ENCODE measurements around the gene PDCL3.

PDCL3 gene

DNA sequence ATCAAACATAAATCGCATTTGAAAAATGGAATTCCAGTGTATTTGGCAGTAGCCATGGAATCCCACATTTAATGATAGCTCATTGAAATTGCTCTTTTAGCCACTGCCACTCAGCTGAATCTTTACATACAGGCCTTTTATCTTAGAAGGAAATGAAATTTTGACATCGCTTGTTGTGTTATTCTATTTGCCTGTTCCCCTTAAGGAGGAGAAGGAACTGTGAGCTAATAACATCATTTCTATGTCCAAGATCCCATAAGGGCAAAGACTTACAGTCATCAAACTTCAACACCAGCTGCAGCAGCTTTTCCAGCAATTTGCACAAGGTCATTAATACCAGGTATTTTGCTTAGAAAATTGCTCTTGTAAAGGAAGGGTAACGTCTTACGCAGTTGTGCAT is 6.0 kb upstream of the PDCL3 start:
- intact Hi-C loops (cut with DNase I), result no loop called here
- no peak for DNase-seq

DNA sequence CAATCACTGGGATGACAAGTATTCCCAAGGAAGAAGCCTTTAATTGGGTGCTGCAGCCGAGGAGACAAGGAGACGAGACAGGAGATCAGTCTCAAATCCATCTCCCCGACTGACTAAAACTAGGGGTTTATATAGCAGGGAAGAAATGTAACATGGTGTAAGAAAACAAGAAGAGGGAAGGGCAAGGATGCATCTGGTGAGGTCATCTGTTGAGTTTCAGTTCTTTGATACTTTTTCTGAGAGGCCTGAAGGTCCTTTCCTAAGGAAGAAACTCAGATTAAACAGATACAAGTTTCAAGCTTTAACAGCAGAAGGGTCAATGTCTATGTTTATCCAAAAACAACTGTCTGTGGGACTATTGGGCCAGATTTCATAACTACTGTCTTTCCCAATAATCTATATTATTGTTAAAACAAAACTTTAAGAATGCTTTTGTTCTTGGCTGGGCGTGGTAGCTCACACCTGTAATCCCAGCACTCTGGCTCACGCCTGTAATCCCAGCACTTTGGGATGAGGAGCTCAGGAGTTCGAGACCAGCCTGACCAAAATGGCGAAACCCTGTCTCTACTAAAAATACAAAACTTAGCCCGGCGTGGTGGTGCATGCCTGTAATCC is 2.5 kb upstream of the PDCL3 start:
- intact Hi-C loops (cut with DNase I), result no loop called here
- DNase-seq, result no peak

DNA sequence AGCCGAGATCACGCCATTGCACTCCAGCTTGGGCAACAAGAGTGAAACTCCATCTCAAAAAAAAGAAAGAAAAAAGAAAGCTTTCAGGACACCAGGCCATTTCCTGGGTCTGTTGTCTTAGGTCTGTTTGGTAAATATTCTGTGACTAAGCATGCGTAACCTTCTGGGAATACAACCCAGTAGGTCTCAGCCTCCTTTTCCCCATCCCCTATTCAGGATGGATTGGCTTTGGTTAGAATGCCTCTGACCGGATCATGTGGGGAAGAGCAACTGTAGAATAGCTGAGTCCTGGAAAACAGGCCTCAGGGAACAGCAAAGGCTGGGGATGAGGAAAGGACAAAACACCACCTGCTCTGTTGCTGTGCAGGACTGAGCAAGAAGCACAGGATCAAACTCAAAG is 1.6 kb upstream of the PDCL3 start:
- DNase-seq, result no peak
- intact Hi-C loops (cut with DNase I), result no loop called here

DNA sequence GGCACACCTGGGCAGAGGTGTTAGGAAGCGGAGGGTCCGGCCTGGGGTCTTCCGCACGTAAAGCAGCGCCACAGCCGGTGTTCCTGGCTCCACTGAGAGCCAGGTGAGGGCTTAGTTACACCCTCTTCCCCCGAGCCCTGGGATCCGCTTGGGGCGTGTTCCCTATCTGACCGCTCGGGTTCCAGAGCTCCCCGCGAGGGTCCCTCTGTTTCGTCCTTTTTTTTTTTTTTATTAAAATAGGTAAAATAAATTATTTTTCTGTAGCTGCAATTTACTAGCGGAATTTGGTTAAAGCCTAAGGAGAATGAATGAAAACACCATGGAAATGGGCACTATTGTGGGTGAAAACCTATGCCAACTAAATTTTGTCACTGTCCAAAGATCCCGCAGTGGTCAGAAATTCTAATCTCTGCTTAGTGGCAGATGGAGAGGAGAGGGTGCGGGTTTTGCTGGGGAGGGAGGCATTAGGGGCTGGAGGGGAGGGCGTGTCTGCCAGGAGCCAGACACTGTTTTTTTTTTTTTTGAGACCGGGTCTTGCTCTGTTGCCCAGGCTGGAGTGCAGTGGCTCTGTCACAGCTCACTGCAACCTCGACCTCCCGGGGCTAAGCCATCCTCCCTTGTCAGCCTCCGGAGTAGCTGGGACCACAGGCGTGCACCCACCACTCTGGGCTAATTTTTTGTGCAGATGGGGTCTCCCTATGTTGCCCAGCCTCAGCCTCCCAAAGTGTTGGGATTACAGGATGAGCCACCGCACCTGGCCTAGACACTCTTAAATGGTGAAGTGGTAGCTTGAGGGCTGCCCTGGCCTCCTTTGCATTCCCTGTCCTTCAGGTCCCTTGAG is 834 bp downstream of the PDCL3 start:
- intact Hi-C loops (cut with DNase I), result loop anchor here (2.0 kb wide), 2 partner anchors 15 to 137 kb away; no protein-coding TSS in a partner anchor
- DNase-seq, result no peak

DNA sequence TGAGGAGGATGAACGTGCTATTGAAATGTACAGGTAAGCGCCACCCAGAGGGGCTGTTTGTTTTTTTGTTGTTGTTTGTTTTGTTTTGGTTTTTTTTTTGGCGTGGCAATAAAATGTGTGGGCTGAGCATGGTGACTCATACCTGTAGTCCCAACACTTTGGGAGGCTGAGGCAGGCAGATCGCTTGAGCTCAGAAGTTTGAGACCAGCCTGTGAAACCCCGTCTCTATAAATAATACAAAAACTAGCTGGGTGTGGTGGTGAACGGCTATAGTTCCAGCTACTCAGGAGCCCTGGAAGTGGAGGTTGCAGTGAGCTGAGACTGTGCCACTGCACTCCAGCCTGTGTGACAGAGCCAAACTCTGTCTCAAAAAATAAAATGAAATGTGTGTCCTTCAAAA is 6.2 kb downstream of the PDCL3 start:
- intact Hi-C loops (cut with DNase I), result no loop called here
- no peak for DNase-seq

DNA sequence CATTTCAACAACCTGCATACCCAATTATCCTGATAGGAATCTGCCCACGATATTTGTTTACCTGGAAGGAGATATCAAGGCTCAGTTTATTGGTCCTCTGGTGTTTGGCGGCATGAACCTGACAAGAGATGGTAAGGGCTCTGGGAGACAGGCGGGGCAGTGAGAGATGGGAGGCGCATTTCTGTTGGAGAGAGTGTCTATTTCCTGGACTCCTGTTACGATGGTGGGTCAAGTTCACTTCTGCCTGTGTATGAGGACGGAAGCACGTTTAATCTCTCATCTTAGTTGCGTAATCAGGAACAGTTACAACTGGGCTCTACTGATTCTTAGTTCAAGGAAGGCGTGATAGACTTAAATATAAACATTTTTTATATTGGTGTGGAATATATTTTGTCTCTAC is 8.9 kb downstream of the PDCL3 start:
- DNase-seq, result no peak
- intact Hi-C loops (cut with DNase I), result no loop called here

DNA sequence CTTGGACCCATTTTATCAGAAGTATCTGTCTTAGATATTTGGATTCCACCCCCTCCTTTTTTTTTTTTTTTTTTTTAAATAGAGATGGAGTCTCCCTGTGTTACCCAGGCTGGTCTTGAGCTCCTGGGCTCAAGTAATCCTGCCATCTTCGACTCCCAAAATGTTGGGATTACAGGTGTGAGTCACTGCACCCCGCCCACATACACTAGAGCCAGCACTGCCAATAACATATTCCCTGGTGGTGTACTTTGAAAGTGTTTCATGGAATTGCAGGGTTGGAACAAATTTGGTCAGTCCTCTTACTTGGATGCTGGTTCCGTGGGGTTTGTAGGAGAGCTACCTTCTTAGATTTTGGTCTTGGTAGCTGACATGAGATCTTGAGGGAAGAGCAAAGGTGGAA is 15.0 kb downstream of the PDCL3 start:
- intact Hi-C loops (cut with DNase I), result no loop called here
- DNase-seq, result peak in 2 of 10 donors; percentile 55 to 71

- DNase-seq, result no peak
- intact Hi-C loops (cut with DNase I), result no loop called here
These were observed 17.8 kb downstream of the PDCL3 start for GRCh38 chr2:100580367-100581276.

GRCh38 chr2:100581277-100581612 is 18.5 kb downstream of the PDCL3 start:
- no peak for DNase-seq
- intact Hi-C loops (cut with DNase I), result no loop called here

DNA sequence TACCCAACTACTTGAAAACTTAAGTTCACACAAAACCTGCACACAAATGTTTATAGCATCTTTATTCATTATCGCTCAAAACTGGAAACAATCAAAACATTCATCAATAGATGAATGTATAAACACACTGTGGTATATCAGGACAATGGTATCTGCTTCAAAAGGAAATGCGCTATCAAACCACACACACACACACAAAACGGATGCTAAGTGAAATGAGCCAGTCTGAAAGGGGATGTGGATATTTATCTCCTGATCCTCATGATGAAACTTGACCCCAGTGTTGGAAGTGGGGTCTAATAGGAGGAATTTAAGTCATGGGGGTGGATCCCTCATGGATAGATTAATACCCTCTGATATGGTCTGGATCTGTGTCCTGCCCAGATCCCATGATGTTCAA is 22.0 kb downstream of the PDCL3 start:
- intact Hi-C loops (cut with DNase I), result no loop called here
- no peak for DNase-seq

GRCh38 chr2:100588071-100588786 is 25.4 kb downstream of the PDCL3 start:
- intact Hi-C loops (cut with DNase I), result no loop called here
- no peak for DNase-seq

DNA sequence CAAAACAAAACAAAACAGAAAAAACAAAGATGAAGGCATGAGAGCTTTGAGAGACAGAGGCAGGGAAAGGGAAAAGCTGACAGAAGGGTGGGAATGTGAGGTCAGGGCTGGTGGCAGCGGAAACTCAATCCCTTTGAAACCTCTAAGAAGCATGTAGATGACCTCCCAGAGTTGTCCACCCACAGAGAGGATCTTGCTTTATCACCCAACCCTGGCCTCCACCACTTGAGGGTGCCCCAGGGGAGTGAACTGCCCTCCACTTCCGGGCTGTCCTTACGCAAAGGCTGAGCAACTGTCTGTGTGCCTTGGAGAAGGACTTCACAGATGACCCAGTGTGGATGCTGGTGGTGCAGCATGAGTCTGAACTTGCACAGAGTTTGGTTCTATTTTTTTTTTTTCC is 26.7 kb downstream of the PDCL3 start:
- intact Hi-C loops (cut with DNase I), result no loop called here
- no peak for DNase-seq

DNA sequence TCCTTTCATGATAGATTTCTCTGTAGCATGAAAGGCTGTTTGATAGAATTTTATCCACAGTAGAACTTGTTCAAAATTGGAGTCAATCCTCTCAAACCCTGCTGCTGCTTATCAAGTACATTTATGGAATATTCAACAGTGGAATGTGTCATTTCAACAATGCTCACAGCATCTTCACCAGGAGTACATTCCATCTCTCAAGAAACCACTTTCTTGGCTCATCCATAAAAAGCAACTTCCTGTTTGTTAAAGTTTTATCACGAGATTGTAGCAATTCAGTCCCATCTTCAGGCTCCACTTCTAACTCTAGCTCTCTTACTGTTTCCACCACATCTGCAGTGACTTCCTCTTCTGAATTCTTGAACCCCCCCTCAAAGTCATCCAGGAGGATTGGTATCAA is 29.4 kb downstream of the PDCL3 start:
- no peak for DNase-seq
- intact Hi-C loops (cut with DNase I), result no loop called here

DNA sequence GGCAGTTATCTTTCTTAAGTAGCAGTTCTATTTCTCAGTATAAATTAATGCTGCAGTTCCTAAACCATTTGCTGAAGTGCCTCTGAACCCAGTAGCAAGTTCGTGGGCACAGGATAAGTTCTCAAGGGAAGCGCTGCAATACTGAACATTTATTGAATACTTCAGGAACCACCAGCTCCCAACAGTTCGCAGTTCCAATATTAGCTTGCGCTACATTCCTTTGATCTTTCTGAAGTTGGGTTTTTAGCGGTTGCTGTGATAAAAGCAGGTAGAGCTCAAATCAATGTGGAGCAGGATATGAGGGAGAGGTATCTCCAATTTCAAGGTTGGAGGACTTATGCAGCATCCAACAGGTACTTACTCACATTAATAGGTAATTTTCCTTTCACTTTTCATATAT is 33.7 kb downstream of the PDCL3 start:
- intact Hi-C loops (cut with DNase I), result no loop called here
- no peak for DNase-seq

DNA sequence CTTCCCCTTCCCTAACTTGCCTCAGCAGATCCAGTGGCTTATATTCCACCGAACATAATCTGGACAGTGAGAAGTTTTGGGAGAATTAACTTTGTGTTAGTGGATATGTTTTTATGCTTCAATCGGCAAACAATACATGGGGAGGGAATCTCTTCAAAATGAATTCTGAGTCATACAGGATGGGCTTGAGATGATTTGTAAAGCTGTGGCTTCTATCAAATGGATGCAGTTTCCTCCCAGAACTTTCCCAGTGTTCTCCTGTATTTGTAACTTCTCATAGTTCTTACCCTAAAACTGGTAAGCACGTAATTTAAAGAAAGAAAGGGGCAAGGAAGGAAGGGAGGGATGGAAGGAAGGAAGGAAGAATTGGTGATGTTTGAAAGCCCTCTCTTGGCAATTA is 36.8 kb downstream of the PDCL3 start:
- intact Hi-C loops (cut with DNase I), result no loop called here
- DNase-seq, result no peak

DNA sequence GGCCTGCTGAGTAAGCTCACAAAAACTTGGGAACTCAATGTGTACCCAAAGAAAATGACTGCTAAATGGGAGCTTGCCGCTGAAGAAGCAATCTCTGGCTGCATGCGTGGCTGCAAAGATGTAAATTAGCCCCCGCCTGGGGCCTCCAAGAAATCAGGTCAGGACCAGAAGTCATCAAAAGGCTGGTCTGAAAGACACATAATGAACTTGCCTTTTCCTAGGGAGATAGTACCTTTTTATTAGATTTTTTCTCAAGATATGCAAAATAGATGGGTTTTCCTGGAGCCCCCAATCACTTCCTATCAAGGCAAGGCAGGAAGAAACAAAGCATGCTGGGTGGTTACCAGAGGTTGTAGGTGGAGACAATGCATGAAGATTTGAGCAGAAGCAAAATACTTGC is 38.9 kb downstream of the PDCL3 start:
- intact Hi-C loops (cut with DNase I), result loop anchor here (10.0 kb wide), 1 partner anchor 553 kb away; the partner anchor contains the start of gene TBC1D8

GRCh38 chr2:100603414-100603813 is 40.6 kb downstream of the PDCL3 start:
- DNase-seq, result no peak
- intact Hi-C loops (cut with DNase I), result loop anchor here (10.0 kb wide), 1 partner anchor 551 kb away; the partner anchor contains the start of gene TBC1D8

More for the DNA sequence above, 38.9 kb downstream of the PDCL3 start:
- DNase-seq, result no peak

- no peak for DNase-seq
These were observed 41.3 kb downstream of the PDCL3 start for GRCh38 chr2:100603948-100604633.

GRCh38 chr2:100606332-100606725 is 43.5 kb downstream of the PDCL3 start:
- DNase-seq, result no peak
- intact Hi-C loops (cut with DNase I), result loop anchor here (10.0 kb wide), 1 partner anchor 548 kb away; the partner anchor contains the start of gene TBC1D8

More at GRCh38 chr2:100603948-100604633, 41.3 kb downstream of the PDCL3 start:
- intact Hi-C loops (cut with DNase I), result loop anchor here (10.0 kb wide), 1 partner anchor 551 kb away; the partner anchor contains the start of gene TBC1D8
